HepG2 (cell line): Measurements from ENCODE around the gene GREM1. TPM values are rescaled to one million over a fixed set of nuclear protein-coding genes. Genes with fewer than 3 reads are reported as not detected.
A peak's percentile ranks its signal among the peaks of the same experiment; 100 is the strongest.

Experiments used
- E2F1 ChIP-seq: sonication (generic); formaldehyde crosslinking; IDR thresholded peaks from 2 replicates; pipeline ENCODE4 v1.5.0; 2020; ENCODE audit warnings: missing genetic modification reagents
- FOXP1 ChIP-seq, 2 experiments: fragments of 450-650 bp in 1 of 2; IDR thresholded peaks; 2 replicates each; pipeline ENCODE4 v1.6.1; 2017 to 2018; ENCODE audit warnings: antibody characterized with exemption in 1 of 2
- HNF4A ChIP-seq: sonication (generic); formaldehyde crosslinking; IDR thresholded peaks from 2 replicates; pipeline ENCODE4 v1.4.0; 2020; ENCODE audit warnings: missing genetic modification reagents
- NR2F6 ChIP-seq, 2 experiments: IDR thresholded peaks; 2 replicates each; pipeline ENCODE4 v1.6.1; 2016; ENCODE audit warnings: antibody characterized with exemption in 1 of 2, mild to moderate bottlenecking in 1 of 2
- POGK ChIP-seq: sonication (generic); formaldehyde crosslinking; conservative IDR thresholded peaks from 2 replicates; pipeline ENCODE4 v1.8.0; 2022; ENCODE audit warnings: mild to moderate bottlenecking, moderate library complexity, missing genetic modification reagents
- RERE ChIP-seq: IDR thresholded peaks from 2 replicates; pipeline ENCODE4 v1.6.1; 2016; ENCODE audit warnings: low read depth, missing genetic modification reagents, missing compliant biosample characterization
- SMAD1 ChIP-seq: sonication (generic); formaldehyde crosslinking; IDR thresholded peaks from 2 replicates; pipeline ENCODE4 v1.4.0; 2020; ENCODE audit warnings: missing genetic modification reagents, low read depth, mild to moderate bottlenecking, borderline replicate concordance
- SNAPC4 ChIP-seq: sonication (generic); formaldehyde crosslinking; IDR thresholded peaks from 2 replicates; pipeline ENCODE4 v1.4.0; 2020; ENCODE audit warnings: mild to moderate bottlenecking, missing genetic modification reagents
- ZNF564 ChIP-seq: sonication (generic); formaldehyde crosslinking; IDR thresholded peaks from 2 replicates; pipeline ENCODE4 v1.8.1; 2023; ENCODE audit warnings: mild to moderate bottlenecking, missing genetic modification reagents
- ZNF576 ChIP-seq: sonication (generic); formaldehyde crosslinking; IDR thresholded peaks from 2 replicates; pipeline ENCODE4 v1.4.0; 2020; ENCODE audit warnings: mild to moderate bottlenecking, missing genetic modification reagents
- ZNF772 ChIP-seq: sonication (generic); formaldehyde crosslinking; IDR thresholded peaks from 2 replicates; pipeline ENCODE4 v1.5.0; 2020; ENCODE audit warnings: mild to moderate bottlenecking, missing genetic modification reagents
- polyA plus RNA-seq, 8 experiments: library from polyadenylated mRNA; depleted of rRNA in 3 of 8; stranded (reverse) in 7 of 8; unstranded in 1 of 8; fragments of >200 nt; fragmentation: Illumina TruSeq in 4 of 8; extraction: Trizol in 4 of 8; gene quantifications; 2 replicates each; pipeline versions ENCODE4 v1.2.1 to v1.2.3, GENCODE V29; 2011 to 2016; ENCODE audit warnings: low read depth in 4 of 8, missing spikeins in 1 of 8, mixed read lengths in 1 of 8; ENCODE audit not compliant: insufficient read depth in 1 of 8
- total RNA-seq, 5 experiments: library from RNA; depleted of rRNA; stranded (reverse); fragments of >200 nt; fragmentation: Illumina TruSeq; extraction: Trizol; gene quantifications; 2 replicates each; pipeline ENCODE4 v1.2.3, GENCODE V29; 2016; ENCODE audit warnings: low read depth in 1 of 5

GREM1 gene
- total and polyA plus RNA-seq, 2 of the 13 experiments (the other 11 are each of a cell fraction or from before 2014, with no cell fraction given), result 0.02 to 0.08 TPM

- no peak for TF ChIP-seq POGK (CRISPR knock-in tag)
- no peak for TF ChIP-seq FOXP1 (IDR thresholded peaks at IDR 0.05)
- peak; percentile 57; the same call in 1 of the 2 replicates for TF ChIP-seq FOXP1 (CRISPR knock-in tag; IDR thresholded peaks at IDR 0.05)
- TF ChIP-seq E2F1, result no peak
- TF ChIP-seq SNAPC4, result no peak
- TF ChIP-seq ZNF576, result no peak
- no peak for TF ChIP-seq ZNF772 (CRISPR knock-in tag)
- TF ChIP-seq HNF4A, result peak; percentile 75
- peak; percentile 59 for TF ChIP-seq NR2F6 (IDR thresholded peaks at IDR 0.05)
- no peak for TF ChIP-seq NR2F6 (CRISPR knock-in tag; IDR thresholded peaks at IDR 0.05)
- no peak for TF ChIP-seq ZNF564 (CRISPR knock-in tag)
- TF ChIP-seq SMAD1, result no peak
- TF ChIP-seq RERE (CRISPR knock-in tag), result 0 out of 2 replicates have a peak, but pooled peaks have one; percentile 18
Measured at GRCh38 chr15:32700501-32701150, 17.2 kb upstream of the GREM1 start (continued).
